HEK293 (cell line): ENCODE data around the gene CCDC9B.

Source experiments
- CTCF ChIA-PET: fragments of 350-600 bp; formaldehyde crosslinking; extraction: SDS; loops from one replicate; lab custom pipeline; 2021; ENCODE audit warnings: antibody characterized with exemption; lab: Yijun Ruan, JAX
- POLR2A ChIA-PET: fragments of 300-600 bp; formaldehyde crosslinking; extraction: SDS; loops from one replicate; lab custom pipeline; 2020; ENCODE audit warnings: antibody characterized with exemption, inconsistent platforms; lab: Yijun Ruan, JAX
- H3K27ac ChIP-seq: fragments of 200-500 bp; sonication (Bioruptor generic); 2 replicates; pipeline ENCODE4 v1.5.1; 2014; ENCODE audit warnings: low read depth, low read length, control low read depth, inconsistent platforms; ENCODE audit errors: extremely low read depth
- H3K36me3 ChIP-seq, 2 experiments: fragments of 200-500 bp in 1 of 2; sonication (Bioruptor generic) in 1 of 2; 1 replicate in 1 of 2; 2 replicates in 1 of 2; pipeline ENCODE4 v1.5.1; 2014 to 2017; ENCODE audit warnings: inconsistent platforms in 2 of 2, low read length in 2 of 2; ENCODE audit not compliant: control insufficient read depth in 2 of 2, insufficient read depth in 1 of 2
- H3K4me1 ChIP-seq: fragments of 200-500 bp; sonication (Bioruptor generic); 2 replicates; pipeline ENCODE4 v1.5.1; 2014; ENCODE audit warnings: mild to moderate bottlenecking, low read length, inconsistent platforms; ENCODE audit not compliant: control insufficient read depth, insufficient read depth
- H3K4me3 ChIP-seq: 2 replicates; pipeline ENCODE4 v1.5.1; 2011; ENCODE audit warnings: low read depth, mild to moderate bottlenecking, control low read depth, low read length, moderate library complexity
- H3K9me3 ChIP-seq: fragments of 200-500 bp; sonication (Bioruptor generic); 2 replicates; pipeline ENCODE4 v1.5.1; 2014; ENCODE audit warnings: low read depth, low read length, inconsistent platforms; ENCODE audit not compliant: control insufficient read depth, insufficient read depth
- ELK4 ChIP-seq: IDR thresholded peaks from 2 replicates; pipeline ENCODE4 v1.6.1; 2011; ENCODE audit warnings: mild to moderate bottlenecking, low read depth, low read length, borderline replicate concordance
- GLIS2 ChIP-seq: fragments of 450-650 bp; formaldehyde crosslinking; IDR thresholded peaks from 2 replicates; pipeline ENCODE4 v1.5.1; 2016; ENCODE audit warnings: missing biosample characterization, missing genetic modification characterization
- HOXA7 ChIP-seq: sonication (generic); formaldehyde crosslinking; IDR thresholded peaks from 2 replicates; pipeline ENCODE4 v1.8.1; 2022; ENCODE audit warnings: missing genetic modification reagents, borderline replicate concordance
- KLF17 ChIP-seq: fragments of 450-650 bp; formaldehyde crosslinking; IDR thresholded peaks from 2 replicates; pipeline ENCODE4 v1.5.1; 2016; ENCODE audit warnings: missing biosample characterization, missing genetic modification characterization
- OSR2 ChIP-seq: fragments of 450-650 bp; formaldehyde crosslinking; IDR thresholded peaks from 2 replicates; pipeline ENCODE4 v1.5.1; 2016; ENCODE audit warnings: missing biosample characterization, missing genetic modification characterization
- PRDM10 ChIP-seq: fragments of 450-650 bp; formaldehyde crosslinking; IDR thresholded peaks from 2 replicates; pipeline ENCODE4 v1.5.1; 2016; ENCODE audit warnings: missing biosample characterization, missing genetic modification characterization
- SP2 ChIP-seq: fragments of 450-650 bp; formaldehyde crosslinking; IDR thresholded peaks from 2 replicates; pipeline ENCODE4 v1.5.1; 2016; ENCODE audit warnings: missing biosample characterization, missing genetic modification characterization
- ZBTB8A ChIP-seq: fragments of 450-650 bp; formaldehyde crosslinking; IDR thresholded peaks from 2 replicates; pipeline ENCODE4 v1.5.1; 2016; ENCODE audit warnings: missing biosample characterization, missing genetic modification characterization
- ZFP37 ChIP-seq: fragments of 450-650 bp; formaldehyde crosslinking; IDR thresholded peaks from 2 replicates; pipeline ENCODE4 v1.5.1; 2016; ENCODE audit warnings: missing biosample characterization, missing genetic modification characterization
- ZFP41 ChIP-seq: fragments of 450-650 bp; formaldehyde crosslinking; IDR thresholded peaks from 2 replicates; pipeline ENCODE4 v1.5.1; 2016; ENCODE audit warnings: missing biosample characterization, missing genetic modification characterization, borderline replicate concordance
- ZFP69B ChIP-seq: fragments of 450-650 bp; formaldehyde crosslinking; IDR thresholded peaks from 2 replicates; pipeline ENCODE4 v1.5.1; 2016; ENCODE audit warnings: missing biosample characterization, missing genetic modification characterization
- ZNF302 ChIP-seq: fragments of 450-650 bp; formaldehyde crosslinking; IDR thresholded peaks from 2 replicates; pipeline ENCODE4 v1.5.1; 2016; ENCODE audit warnings: missing biosample characterization, missing genetic modification characterization, low read depth
- ZNF350 ChIP-seq: fragments of 450-650 bp; formaldehyde crosslinking; IDR thresholded peaks from 2 replicates; pipeline ENCODE4 v1.5.0; 2017; ENCODE audit warnings: missing biosample characterization, mild to moderate bottlenecking, missing genetic modification characterization
- ZNF48 ChIP-seq: fragments of 450-650 bp; formaldehyde crosslinking; IDR thresholded peaks from 2 replicates; pipeline ENCODE4 v1.5.1; 2016; ENCODE audit warnings: missing biosample characterization, missing genetic modification characterization
- ZNF558 ChIP-seq: fragments of 450-650 bp; formaldehyde crosslinking; IDR thresholded peaks from 2 replicates; pipeline ENCODE4 v1.5.1; 2016; ENCODE audit warnings: missing biosample characterization, missing genetic modification characterization
- ZNF623 ChIP-seq: fragments of 450-650 bp; formaldehyde crosslinking; IDR thresholded peaks from 2 replicates; pipeline ENCODE4 v1.5.1; 2016; ENCODE audit warnings: missing biosample characterization, missing genetic modification characterization
- ZNF645 ChIP-seq: fragments of 450-650 bp; formaldehyde crosslinking; IDR thresholded peaks from 2 replicates; pipeline ENCODE4; 2016; ENCODE audit warnings: missing biosample characterization, missing genetic modification characterization
- ZNF701 ChIP-seq: fragments of 450-650 bp; formaldehyde crosslinking; IDR thresholded peaks from 2 replicates; pipeline ENCODE4 v1.5.1; 2016; ENCODE audit warnings: missing biosample characterization, missing genetic modification characterization
- ZNF704 ChIP-seq: fragments of 450-650 bp; formaldehyde crosslinking; IDR thresholded peaks from 2 replicates; pipeline ENCODE4 v1.5.1; 2016; ENCODE audit warnings: missing biosample characterization, missing genetic modification characterization
- ZNF792 ChIP-seq: fragments of 450-650 bp; formaldehyde crosslinking; IDR thresholded peaks from 2 replicates; pipeline ENCODE4 v1.5.1; 2016; ENCODE audit warnings: missing biosample characterization, missing genetic modification characterization
- ZNF837 ChIP-seq: fragments of 450-650 bp; formaldehyde crosslinking; IDR thresholded peaks from 2 replicates; pipeline ENCODE4 v1.5.1; 2016; ENCODE audit warnings: missing biosample characterization, missing genetic modification characterization

Gene CCDC9B

GRCh38 chr15:40357246-40357645, 16.5 kb upstream of the CCDC9B start:
- no peak overlapping the region for H3K4me3 ChIP-seq
- TF ChIP-seq PRDM10 (tag by site-specific recombination) (no peak), ZNF558 (tag by site-specific recombination) (no peak), ZNF623 (tag by site-specific recombination) (no peak), HOXA7 (CRISPR knock-in tag) (no peak)
- H3K27ac ChIP-seq: no peak overlapping the region
- H3K4me1 ChIP-seq: 0 out of 2 replicates have a peak, but pooled peaks cover 4% of the 10 kb centered on the region
- ChIA-PET POLR2A (no interaction called here), CTCF (interaction anchor here (1.0 to 2.9 kb wide), 6 partner anchors 11 to 83 kb away, joined by 3 to 14 read pairs (median 6); partner anchors contain the start of gene CCDC9B)
- H3K36me3 ChIP-seq: no peaks in the 10 kb centered on the region
- no peaks in the 10 kb centered on the region for H3K9me3 ChIP-seq

- Histone ChIP-seq H3K4me1 (0 out of 2 replicates have a peak, but pooled peaks cover 4% of the 10 kb centered on the region), H3K27ac (no peak overlapping the region), H3K9me3 (no peaks in the 10 kb centered on the region), H3K36me3 (no peaks in the 10 kb centered on the region), H3K4me3 (no peak overlapping the region)
- ChIA-PET POLR2A (interaction anchor here (1.4 kb wide), 1 partner anchor 50 kb away, joined by 4 read pairs; the partner anchor contains the start of gene IVD), CTCF (interaction anchor here (0.5 to 2.9 kb wide), 8 partner anchors 12 to 502 kb away, joined by 3 to 14 read pairs (median 5); no protein-coding TSS in a partner anchor)
- TF ChIP-seq GLIS2 (tag by site-specific recombination): no peak
- no peak for TF ChIP-seq ZFP69B (tag by site-specific recombination)
- no peak for TF ChIP-seq ZNF792 (tag by site-specific recombination)
- TF ChIP-seq ZNF645 (tag by site-specific recombination): no peak
- TF ChIP-seq ZNF837: no peak
- no peak for TF ChIP-seq ZNF302
- TF ChIP-seq ZBTB8A (tag by site-specific recombination): no peak
- no peak for TF ChIP-seq KLF17 (tag by site-specific recombination)
- TF ChIP-seq SP2 (tag by site-specific recombination): no peak
- no peak for TF ChIP-seq ZNF350 (tag by site-specific recombination)
- no peak for TF ChIP-seq ZNF701 (tag by site-specific recombination)
- no peak for TF ChIP-seq ELK4
- TF ChIP-seq ZFP41 (tag by site-specific recombination): no peak
- TF ChIP-seq ZNF48 (tag by site-specific recombination): no peak
- no peak for TF ChIP-seq ZNF704 (tag by site-specific recombination)
- TF ChIP-seq OSR2: no peak
- no peak for TF ChIP-seq ZFP37 (tag by site-specific recombination)
Observed at GRCh38 chr15:40355976-40356585, 15.3 kb upstream of the CCDC9B start.
